H1 (cell line): ENCODE measurements around the gene ADAMTS17. TPM values are rescaled to one million over a fixed set of nuclear protein-coding genes. Genes with fewer than 3 reads are reported as not detected.

ENCODE experiments used
- POLR2AphosphoS5 ChIP-seq: IDR thresholded peaks from 2 replicates; pipeline ENCODE4 v1.6.1; 2011; ENCODE audit warnings: low read depth, low read length
- USF2 ChIP-seq: IDR thresholded peaks from 2 replicates; pipeline ENCODE4 v1.6.1; 2011; ENCODE audit warnings: low read length, improper control_type of control experiment
- polyA plus RNA-seq, 7 experiments: library from polyadenylated mRNA; depleted of rRNA in 3 of 7; stranded (reverse) in 5 of 7; unstranded in 2 of 7; fragments of >200 nt in 5 of 7; fragments of 200-250 nt in 2 of 7; gene quantifications; 1 replicate in 5 of 7; 2 replicates in 1 of 7; 4 replicates in 1 of 7; pipeline versions ENCODE4 v1.2.1 to v1.2.3, GENCODE V29; 2011 to 2013; ENCODE audit warnings: missing spikeins in 2 of 7, mixed read lengths in 2 of 7
- total RNA-seq: library from RNA; stranded (reverse); fragmentation: NEBNext Ultra II Directional; extraction: Animal tissue kit (Norgen Biotek cat#: 25700); gene quantifications from 2 replicates; pipeline ENCODE4 v1.2.1, GENCODE V29; 2021

Gene ADAMTS17
- total and polyA plus RNA-seq, 2 of the 8 experiments (the other 6 are each of a cell fraction or from before 2014, with no cell fraction given), result 0.51 to 1.7 TPM

DNA sequence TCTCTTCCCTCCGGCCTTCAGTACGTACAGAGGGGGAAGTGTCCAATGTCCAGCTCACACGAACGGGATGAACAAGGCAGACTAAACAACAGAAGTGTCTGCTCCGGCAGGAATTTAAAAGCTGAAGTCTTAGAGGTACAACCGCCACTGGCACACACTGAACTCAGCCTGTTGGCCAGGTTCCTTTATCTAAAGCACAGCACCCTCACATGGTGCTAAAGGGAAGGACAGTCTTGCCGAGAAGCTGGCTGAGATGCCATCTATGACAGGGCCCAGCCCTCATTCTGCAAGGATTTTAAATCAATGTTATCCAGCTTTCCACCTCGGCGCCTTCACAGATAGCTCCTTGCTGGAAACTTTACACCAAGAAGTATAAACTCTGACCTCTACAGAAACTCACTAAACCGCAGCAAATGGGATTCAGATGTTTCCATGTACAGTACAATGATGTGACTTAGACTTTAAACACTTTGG lies 2.8 kb downstream of the ADAMTS17 start (continued):
- TF ChIP-seq USF2 (no peak), POLR2AphosphoS5 (no peak)
